GM10266 (cell line): ENCODE measurements around the gene TPRA1.

Source experiments
- DNase-seq: peaks from one replicate; pipeline ENCODE4 v3.0.0; 2012; ENCODE audit errors: extremely low spot score
- CTCF ChIP-seq: IDR thresholded peaks from 2 replicates; pipeline ENCODE4 v1.5.1; 2012; ENCODE audit warnings: mild to moderate bottlenecking, low read depth; ENCODE audit not compliant: control insufficient read depth, insufficient read depth; ENCODE audit errors: missing control alignments

TPRA1 gene

GRCh38 chr3:127578168-127578567 lies 12.4 kb downstream of the TPRA1 start:
- no peak for DNase-seq
- TF ChIP-seq CTCF: no peak

GRCh38 chr3:127577448-127577847 lies 13.1 kb downstream of the TPRA1 start:
- DNase-seq: no peak
- no peak for TF ChIP-seq CTCF

- DNase-seq: peak; percentile 94
- peak; percentile 97 for TF ChIP-seq CTCF
Measured at GRCh38 chr3:127574880-127575878, 15.4 kb downstream of the TPRA1 start.

- no peak for DNase-seq
- no peak for TF ChIP-seq CTCF
Measured at GRCh38 chr3:127573912-127574311, 16.6 kb downstream of the TPRA1 start.

- TF ChIP-seq CTCF: no peak
- no peak for DNase-seq
Measured at GRCh38 chr3:127573401-127573800, 17.1 kb downstream of the TPRA1 start.

- no peak for TF ChIP-seq CTCF
- no peak for DNase-seq
Measured at GRCh38 chr3:127572735-127573134, 17.8 kb downstream of the TPRA1 start.

- no peak for DNase-seq
- no peak for TF ChIP-seq CTCF
Measured at GRCh38 chr3:127572186-127572585, 18.3 kb downstream of the TPRA1 start.
